IMR-90 (cell line): ENCODE measurements around the gene GNB1L. TPM values are rescaled to one million over a fixed set of nuclear protein-coding genes. Genes with fewer than 3 reads are reported as not detected.

Experiments used
- ATAC-seq: fragments of 200-7000 bp; cut with Tn5 transposase; 2 replicates; pipeline ENCODE4 v1.9.1; 2020; ENCODE audit warnings: low read depth, mild to moderate bottlenecking, moderate library complexity
- BruUV-seq: library from RNA; stranded (reverse); fragments of 400-500 nt; replicated peaks from 2 replicates; lab custom pipeline; 2021; lab: Mats Ljungman, UMichigan
- CTCF ChIA-PET: fragments of 300-600 bp; formaldehyde crosslinking; extraction: SDS; loops from one replicate; lab custom pipeline; 2021; ENCODE audit warnings: antibody characterized with exemption; lab: Yijun Ruan, JAX
- POLR2A ChIA-PET: fragments of 300-600 bp; sonication (Branson Sonifier 250); formaldehyde crosslinking; loops from one replicate; lab custom pipeline; 2022; ENCODE audit warnings: antibody characterized with exemption; ENCODE audit not compliant: unreplicated experiment; lab: Charles Lee
- DNase-seq: peaks from one replicate; pipeline ENCODE4 v3.0.0; 2013
- H2AFZ ChIP-seq: replicated peaks from 2 replicates; pipeline ENCODE3; 2013; ENCODE audit warnings: low read length, mild to moderate bottlenecking; ENCODE audit not compliant: poor library complexity
- H2AK5ac ChIP-seq: 2 replicates; pipeline ENCODE4 v1.6.1; 2013; ENCODE audit warnings: low read depth, low read length, inconsistent platforms
- H2AK9ac ChIP-seq: replicated peaks from 2 replicates; pipeline ENCODE3; 2013; ENCODE audit warnings: mild to moderate bottlenecking, low read depth, low read length, moderate library complexity; ENCODE audit not compliant: poor library complexity
- H2BK120ac ChIP-seq: 2 replicates; pipeline ENCODE4 v1.6.1; 2013; ENCODE audit warnings: low read depth, low read length, inconsistent platforms
- H2BK15ac ChIP-seq: 3 replicates; pipeline ENCODE4 v1.6.1; 2013; ENCODE audit warnings: low read depth, low read length, inconsistent platforms
- H2BK20ac ChIP-seq: 2 replicates; pipeline ENCODE4 v1.6.1; 2013; ENCODE audit warnings: low read depth, mild to moderate bottlenecking, inconsistent platforms, low read length, moderate library complexity
- H2BK5ac ChIP-seq: 2 replicates; pipeline ENCODE4 v1.6.1; 2013; ENCODE audit warnings: mild to moderate bottlenecking, low read depth, low read length, inconsistent platforms; ENCODE audit not compliant: poor library complexity, severe bottlenecking
- H3K14ac ChIP-seq: replicated peaks from 2 replicates; pipeline ENCODE4 v1.6.1; 2013; ENCODE audit warnings: low read depth, low read length, inconsistent platforms
- H3K18ac ChIP-seq: 2 replicates; pipeline ENCODE4 v1.6.1; 2013; ENCODE audit warnings: low read depth, low read length, control low read depth
- H3K23ac ChIP-seq: 2 replicates; pipeline ENCODE4 v1.6.1; 2013; ENCODE audit warnings: low read depth, low read length, inconsistent platforms
- H3K27ac ChIP-seq: 2 replicates; pipeline ENCODE4 v1.5.1; 2013; ENCODE audit warnings: mild to moderate bottlenecking, control low read depth, low read length; ENCODE audit not compliant: insufficient read depth
- H3K27me3 ChIP-seq: 2 replicates; pipeline ENCODE4 v1.6.1; 2013; ENCODE audit warnings: low read length; ENCODE audit not compliant: control insufficient read depth, insufficient read depth
- H3K36me3 ChIP-seq: 2 replicates; pipeline ENCODE4 v1.6.1; 2013; ENCODE audit warnings: low read length, mixed read lengths; ENCODE audit not compliant: control insufficient read depth, insufficient read depth
- H3K4ac ChIP-seq: 2 replicates; pipeline ENCODE4 v1.6.1; 2013; ENCODE audit warnings: low read depth, low read length, inconsistent platforms
- H3K4me1 ChIP-seq: 2 replicates; pipeline ENCODE4 v1.6.1; 2013; ENCODE audit warnings: low read length, mixed read lengths; ENCODE audit not compliant: control insufficient read depth, insufficient read depth
- H3K4me2 ChIP-seq: 2 replicates; pipeline ENCODE4 v1.6.1; 2013; ENCODE audit warnings: low read depth, mild to moderate bottlenecking, control low read depth, low read length, moderate library complexity
- H3K4me3 ChIP-seq: 2 replicates; pipeline ENCODE4 v1.5.1; 2013; ENCODE audit warnings: low read depth, mild to moderate bottlenecking, control low read depth, low read length, moderate library complexity; ENCODE audit not compliant: insufficient read depth
- H3K56ac ChIP-seq: 2 replicates; pipeline ENCODE4 v1.6.1; 2013; ENCODE audit warnings: low read length, inconsistent platforms; ENCODE audit not compliant: insufficient read depth; ENCODE audit errors: extremely low read depth
- H3K79me1 ChIP-seq, 2 experiments: 2 replicates each; pipeline ENCODE4 v1.6.1; 2013; ENCODE audit warnings: low read length in 2 of 2, inconsistent platforms in 1 of 2, low read depth in 1 of 2
- H3K9ac ChIP-seq: 2 replicates; pipeline ENCODE4 v1.6.1; 2013; ENCODE audit warnings: low read depth, low read length, control low read depth
- H3K9me1 ChIP-seq: 2 replicates; pipeline ENCODE4 v1.6.1; 2013; ENCODE audit warnings: low read length, inconsistent platforms; ENCODE audit not compliant: insufficient read depth
- H3K9me3 ChIP-seq: 2 replicates; pipeline ENCODE4 v1.6.1; 2013; ENCODE audit warnings: low read length; ENCODE audit not compliant: control insufficient read depth, insufficient read depth
- H4K20me1 ChIP-seq: 2 replicates; pipeline ENCODE4 v1.6.1; 2013; ENCODE audit warnings: low read length, inconsistent platforms; ENCODE audit not compliant: insufficient read depth
- H4K5ac ChIP-seq: 2 replicates; pipeline ENCODE4 v1.6.1; 2013; ENCODE audit warnings: mild to moderate bottlenecking, low read depth, low read length, control low read depth
- H4K8ac ChIP-seq, 2 experiments: 2 replicates each; pipeline ENCODE4 v1.6.1; 2013; ENCODE audit warnings: low read depth in 2 of 2, low read length in 2 of 2, control low read depth in 1 of 2, inconsistent platforms in 1 of 2
- H4K91ac ChIP-seq: 2 replicates; pipeline ENCODE4 v1.6.1; 2013; ENCODE audit warnings: low read depth, low read length, inconsistent platforms; ENCODE audit not compliant: insufficient read depth
- CHD1 ChIP-seq: IDR thresholded peaks from 2 replicates; pipeline ENCODE4 v1.6.1; 2012; ENCODE audit warnings: low read depth, low read length, improper control_type of control experiment
- WGBS, 2 experiments: methylation state at CpG; one replicate each; pipeline versions ENCODE4 v1.1.5 to v1.1.7; 2013; ENCODE audit warnings: missing lambda C conversion rate in 2 of 2; ENCODE audit not compliant: insufficient read length in 1 of 2; ENCODE audit errors: extremely low coverage in 2 of 2; 5-methylcytosine and 5-hydroxymethylcytosine counted together
- dilution Hi-C: fragments of 300-500 bp; cut with HindIII; formaldehyde crosslinking; loops from one replicate; pipeline ENCODE4 v1.14.3; 2018; ENCODE audit warnings: low sequenced_read_pairs; ENCODE audit not compliant: unreplicated experiment
- in situ Hi-C: fragments of 300-500 bp; cut with MboI; formaldehyde crosslinking; loops from 3 replicates; pipeline ENCODE4 v1.14.3; 2019; ENCODE audit warnings: low sequenced_read_pairs, inconsistent platforms, mixed read lengths
- intact Hi-C: fragments of 100-400 bp; cut with micrococcal nuclease; formaldehyde crosslinking; loops from 2 replicates; pipeline ENCODE4 v1.10.0; 2022
- polyA plus RNA-seq, 3 experiments: library from polyadenylated mRNA; depleted of rRNA; stranded (reverse); fragments of >200 nt; gene quantifications; 2 replicates each; pipeline ENCODE4 v1.2.3, GENCODE V29; 2012; ENCODE audit warnings: low replicate concordance in 1 of 3
- total RNA-seq: library from RNA; depleted of rRNA; stranded (reverse); fragments of >200 nt; gene quantifications from 2 replicates; pipeline ENCODE4 v1.2.3, GENCODE V29; 2012

GNB1L gene
- total and polyA plus RNA-seq, 2 of the 4 experiments (the other 2 are of a cell fraction): 2.5 to 4.4 TPM

DNA sequence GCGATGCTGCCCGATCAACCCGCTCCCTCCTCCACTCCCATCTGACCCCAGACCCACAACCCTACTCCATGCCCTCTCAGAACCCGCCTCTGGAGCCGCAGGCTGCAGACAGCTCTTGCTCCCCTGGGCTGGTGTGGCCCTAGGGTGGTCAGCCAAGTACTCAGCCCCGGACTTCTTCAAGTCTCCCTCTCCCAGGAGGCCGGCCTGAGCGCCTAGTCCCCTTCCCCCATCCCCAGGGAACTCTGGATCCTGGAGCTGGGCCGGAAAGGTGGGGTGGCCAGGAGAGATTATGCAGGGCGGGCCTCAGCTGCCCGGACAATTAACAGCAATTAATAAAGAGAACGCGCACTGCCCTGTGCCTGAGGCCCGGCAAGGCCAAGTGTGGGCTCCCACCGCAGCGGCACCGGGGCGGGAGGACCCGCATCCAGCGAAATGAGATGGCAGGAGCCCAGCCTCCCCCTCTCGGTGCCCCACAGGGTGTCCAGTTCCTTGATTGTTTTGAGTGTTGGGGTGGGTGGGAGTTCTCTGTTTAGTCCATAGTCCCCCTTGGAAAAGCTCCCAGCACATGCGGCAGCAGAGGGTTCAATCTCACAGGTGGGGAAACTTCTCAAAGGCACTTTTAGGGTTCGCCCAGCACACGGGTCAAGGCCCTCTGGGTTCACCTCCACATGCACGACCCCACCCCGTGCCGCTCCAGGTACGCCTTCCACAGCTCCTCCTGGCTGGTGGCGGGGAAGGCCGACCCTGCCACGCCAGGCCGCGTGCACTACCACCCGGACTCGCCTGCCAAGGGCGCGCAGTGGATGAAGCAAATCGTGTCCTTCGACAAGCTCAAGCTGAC is 91.0 kb downstream of the GNB1L start:
- DNase-seq: no peak
- TF ChIP-seq CHD1: no peak
- Histone ChIP-seq H3K36me3 (no peaks in the 10 kb centered on the region), H2AK9ac (no peak overlapping the region), H2BK15ac (no peak overlapping the region), H4K20me1 (no peaks in the 10 kb centered on the region), H3K4me1 (peaks cover 4% of the 10 kb centered on the region; the same call in 1 of the 2 replicates), H3K4me3 (no peak overlapping the region), H2AK5ac (no peak overlapping the region), H3K27me3 (peaks cover 94% of the 10 kb centered on the region), H3K4me2 (no peak overlapping the region), H3K56ac (no peak overlapping the region), H3K4ac (no peak overlapping the region), H3K9me3 (peaks cover 4% of the 10 kb centered on the region; the same call in 1 of the 2 replicates), H4K5ac (no peak overlapping the region), H3K23ac (no peak overlapping the region), H3K79me1 (no peaks in the 10 kb centered on the region), H3K9me1 (no peaks in the 10 kb centered on the region), H3K27ac (no peak overlapping the region), H4K8ac (no peak overlapping the region), H3K18ac (no peak overlapping the region), H4K91ac (no peak overlapping the region), H3K14ac (no peak overlapping the region), H2AFZ (no peak overlapping the region), H3K9ac (no peak overlapping the region), H2BK20ac (no peak overlapping the region), H2BK5ac (no peak overlapping the region), H2BK120ac (no peak overlapping the region)
- ChIA-PET POLR2A (no interaction called here), CTCF (no interaction called here)
- in situ Hi-C loops (no loop called here), intact Hi-C loops (no loop called here), dilution Hi-C loops (no loop called here)
- 76% methylated on average over 10 of the region's 39 CpGs; no CpG with 5 or more reads in 1 of the 2 experiments for WGBS, 2 experiments
- BruUV-seq: no TSS peak
- no peak for ATAC-seq
